CD14-positive monocyte (primary cell): ENCODE results near the gene BICD1. TPM values are rescaled to one million over a fixed set of nuclear protein-coding genes. Genes with fewer than 3 reads are reported as not detected.

ENCODE experiments used
- DNase-seq, 3 donors: peaks; one replicate each; pipeline ENCODE4 v3.0.0-alpha.2; 2011 to 2022
- H2AFZ ChIP-seq: 2 replicates; pipeline ENCODE4 v1.6.0; 2012; ENCODE audit warnings: mild to moderate bottlenecking, low read depth, low read length, inconsistent platforms; ENCODE audit not compliant: insufficient read depth, poor library complexity, severe bottlenecking
- H3K27ac ChIP-seq, 2 donors: 1 replicate in 1 of 2; 2 replicates in 1 of 2; pipeline ENCODE4 v1.5.1; 2012 to 2013; ENCODE audit warnings: low read length in 2 of 2, control low read depth in 1 of 2, inconsistent platforms in 1 of 2, low read depth in 1 of 2, mild to moderate bottlenecking in 1 of 2
- H3K27me3 ChIP-seq, 2 donors: one replicate each; pipeline versions ENCODE4 v1.6.0 to v1.6.1; 2011 to 2013; ENCODE audit warnings: low read length in 2 of 2; ENCODE audit not compliant: control insufficient read depth in 2 of 2, insufficient read depth in 2 of 2
- H3K36me3 ChIP-seq, 2 donors: replicated peaks in 1 of 2; 1 replicate in 1 of 2; 2 replicates in 1 of 2; pipeline versions ENCODE4 v1.5.1 to v1.6.1; 2012 to 2013; ENCODE audit warnings: low read length in 2 of 2, control low read depth in 1 of 2, inconsistent platforms in 1 of 2, mild to moderate bottlenecking in 1 of 2; ENCODE audit not compliant: insufficient read depth in 2 of 2, control insufficient read depth in 1 of 2
- H3K4me1 ChIP-seq, 2 donors: 1 replicate in 1 of 2; 2 replicates in 1 of 2; pipeline versions ENCODE4 v1.5.1 to v1.6.1; 2012 to 2013; ENCODE audit warnings: low read length in 2 of 2, control low read depth in 1 of 2, inconsistent platforms in 1 of 2, mild to moderate bottlenecking in 1 of 2, moderate library complexity in 1 of 2; ENCODE audit not compliant: insufficient read depth in 2 of 2, control insufficient read depth in 1 of 2
- H3K4me2 ChIP-seq: replicated peaks from 2 replicates; pipeline ENCODE3; 2012; ENCODE audit warnings: low read length, moderate library complexity, mild to moderate bottlenecking; ENCODE audit not compliant: poor library complexity, severe bottlenecking; ENCODE audit errors: extremely low read depth
- H3K4me3 ChIP-seq, 3 experiments: fragments of 200-600 bp in 1 of 3; sonication (generic) in 1 of 3; replicated peaks in 1 of 3; 1 replicate in 2 of 3; 2 replicates in 1 of 3; pipeline ENCODE4 v1.5.1; 2011 to 2013; ENCODE audit warnings: low read length in 3 of 3, mild to moderate bottlenecking in 3 of 3, control low read depth in 2 of 3, low read depth in 2 of 3, inconsistent platforms in 1 of 3, moderate library complexity in 1 of 3
- H3K79me2 ChIP-seq: 2 replicates; pipeline ENCODE4 v1.6.0; 2012; ENCODE audit warnings: mild to moderate bottlenecking, control low read depth, inconsistent platforms, low read length, moderate library complexity; ENCODE audit not compliant: insufficient read depth
- H3K9ac ChIP-seq: 2 replicates; pipeline ENCODE4 v1.6.0; 2017; ENCODE audit warnings: low read length, mild to moderate bottlenecking; ENCODE audit not compliant: insufficient read depth, poor library complexity, severe bottlenecking
- H3K9me3 ChIP-seq, 2 donors: replicated peaks in 1 of 2; 1 replicate in 1 of 2; 2 replicates in 1 of 2; pipeline versions ENCODE4 v1.5.1 to v1.6.1; 2012 to 2013; ENCODE audit warnings: low read length in 2 of 2, control low read depth in 1 of 2; ENCODE audit not compliant: control insufficient read depth in 1 of 2, insufficient read depth in 1 of 2
- H4K20me1 ChIP-seq: 2 replicates; pipeline ENCODE4 v1.6.0; 2012; ENCODE audit warnings: mild to moderate bottlenecking, low read length, control low read depth, moderate library complexity; ENCODE audit not compliant: insufficient read depth
- H3K27ac Mint-ChIP-seq, 7 donors: one replicate each; pipeline ENCODE4 v1.8.0; 2020; ENCODE audit warnings: mild to moderate bottlenecking in 7 of 7, mixed read lengths in 7 of 7, moderate library complexity in 6 of 7, inconsistent platforms in 2 of 7
- H3K27me3 Mint-ChIP-seq, 3 donors: one replicate each; pipeline ENCODE4 v1.8.0; 2021 to 2022; ENCODE audit warnings: low read depth in 3 of 3, mild to moderate bottlenecking in 3 of 3, mixed read lengths in 3 of 3, moderate library complexity in 3 of 3, inconsistent platforms in 1 of 3
- H3K36me3 Mint-ChIP-seq, 2 donors: one replicate each; pipeline ENCODE4 v1.8.0; 2020; ENCODE audit warnings: mixed read lengths in 2 of 2, inconsistent platforms in 1 of 2, mild to moderate bottlenecking in 1 of 2
- H3K4me1 Mint-ChIP-seq: one replicate; pipeline ENCODE4 v1.8.0; 2020; ENCODE audit warnings: mild to moderate bottlenecking, mixed read lengths
- H3K4me3 Mint-ChIP-seq, 2 donors: one replicate each; pipeline ENCODE4 v1.8.0; 2020; ENCODE audit warnings: mild to moderate bottlenecking in 2 of 2, mixed read lengths in 2 of 2, moderate library complexity in 1 of 2
- H3K9me3 Mint-ChIP-seq, 7 donors: one replicate each; pipeline ENCODE4 v1.8.0; 2020 to 2022; ENCODE audit warnings: mixed read lengths in 7 of 7, mild to moderate bottlenecking in 6 of 7, moderate library complexity in 6 of 7, inconsistent platforms in 2 of 7
- WGBS: methylation state at CpG from one replicate; pipeline ENCODE4 v1.1.5; 2013; ENCODE audit warnings: missing lambda C conversion rate; ENCODE audit not compliant: insufficient coverage; 5-methylcytosine and 5-hydroxymethylcytosine counted together
- intact Hi-C, 2 donors: fragments of 100-400 bp; cut with micrococcal nuclease; formaldehyde crosslinking; loops; one replicate each; pipeline versions ENCODE4 v1.15.0 to v1.15.1; 2023
- polyA plus RNA-seq, 3 donors: library from polyadenylated mRNA; depleted of rRNA in 1 of 3; unstranded in 2 of 3; stranded (reverse) in 1 of 3; fragments of 300-500 nt in 2 of 3; fragments of >200 nt in 1 of 3; fragmentation: Illumina TruSeq in 2 of 3; gene quantifications; 1 replicate in 2 of 3; 2 replicates in 1 of 3; pipeline ENCODE4 v1.2.3, GENCODE V29; 2012 to 2021
- TF ChIP-seq, protein P1 (sequence below): fragments of 200-600 bp; IDR thresholded peaks from one replicate; pipeline ENCODE4 v1.8.0; 2022; ENCODE audit warnings: antibody characterized with exemption, mild to moderate bottlenecking

Gene BICD1
- polyA plus RNA-seq, 3 donors: 0.55 to 2.1 (median 1.6) TPM

DNA sequence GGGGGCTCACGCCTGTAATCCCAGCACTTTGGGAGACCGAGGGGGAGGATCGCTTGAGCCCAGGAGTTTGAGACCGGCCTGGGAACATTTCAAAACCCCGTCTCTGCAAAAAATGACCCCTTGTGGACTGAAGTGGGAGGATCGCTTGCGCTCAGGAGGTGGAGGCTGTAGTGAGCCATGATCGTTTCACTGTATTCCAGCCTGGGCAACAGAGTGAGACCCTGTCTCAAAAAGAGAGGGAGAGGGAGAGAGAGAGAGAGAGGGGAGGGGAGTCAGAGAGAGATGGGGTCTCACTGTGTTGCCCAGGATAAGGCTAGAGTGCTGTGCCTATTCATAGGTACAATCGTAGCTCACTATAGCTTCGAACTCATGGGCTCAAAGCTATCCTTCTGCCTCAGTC lies 295.5 kb downstream of the BICD1 start:
- H4K20me1 ChIP-seq: no peaks in the 10 kb centered on the region
- H3K9me3 Mint-ChIP-seq: peaks cover 0 to 7% (median 0%) of the 10 kb centered on the region in 7 donors
- TF ChIP-seq, protein P1, sequence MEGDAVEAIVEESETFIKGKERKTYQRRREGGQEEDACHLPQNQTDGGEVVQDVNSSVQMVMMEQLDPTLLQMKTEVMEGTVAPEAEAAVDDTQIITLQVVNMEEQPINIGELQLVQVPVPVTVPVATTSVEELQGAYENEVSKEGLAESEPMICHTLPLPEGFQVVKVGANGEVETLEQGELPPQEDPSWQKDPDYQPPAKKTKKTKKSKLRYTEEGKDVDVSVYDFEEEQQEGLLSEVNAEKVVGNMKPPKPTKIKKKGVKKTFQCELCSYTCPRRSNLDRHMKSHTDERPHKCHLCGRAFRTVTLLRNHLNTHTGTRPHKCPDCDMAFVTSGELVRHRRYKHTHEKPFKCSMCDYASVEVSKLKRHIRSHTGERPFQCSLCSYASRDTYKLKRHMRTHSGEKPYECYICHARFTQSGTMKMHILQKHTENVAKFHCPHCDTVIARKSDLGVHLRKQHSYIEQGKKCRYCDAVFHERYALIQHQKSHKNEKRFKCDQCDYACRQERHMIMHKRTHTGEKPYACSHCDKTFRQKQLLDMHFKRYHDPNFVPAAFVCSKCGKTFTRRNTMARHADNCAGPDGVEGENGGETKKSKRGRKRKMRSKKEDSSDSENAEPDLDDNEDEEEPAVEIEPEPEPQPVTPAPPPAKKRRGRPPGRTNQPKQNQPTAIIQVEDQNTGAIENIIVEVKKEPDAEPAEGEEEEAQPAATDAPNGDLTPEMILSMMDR: no peak
- H3K79me2 ChIP-seq: peaks cover 3% of the 10 kb centered on the region
- no peak overlapping the region for H3K4me3 Mint-ChIP-seq
- H3K27ac Mint-ChIP-seq: peak overlapping the region in 2 of 7 donors; percentile 25 to 56
- no peaks in the 10 kb centered on the region for H3K9me3 ChIP-seq
- H3K27me3 Mint-ChIP-seq: peaks cover 12 to 27% (median 25%) of the 10 kb centered on the region in 3 donors
- H3K4me1 ChIP-seq: peaks cover 33 to 80% of the 10 kb centered on the region in 2 donors
- H3K4me2 ChIP-seq: peak overlapping the region; percentile 74
- peak overlapping the region in 1 of 3 experiments; percentile 61 for H3K4me3 ChIP-seq
- 97% methylated on average over 10 of the region's 10 CpGs for WGBS
- peak overlapping the region in 1 of 2 donors; percentile 77 for H3K27ac ChIP-seq
- H3K27me3 ChIP-seq: peaks cover 0 to 24% of the 10 kb centered on the region in 2 donors
- H2AFZ ChIP-seq: peak overlapping the region; percentile 21
- H3K36me3 ChIP-seq: no peaks in the 10 kb centered on the region
- H3K9ac ChIP-seq: no peak overlapping the region
- H3K4me1 Mint-ChIP-seq: peaks cover 61% of the 10 kb centered on the region
- H3K36me3 Mint-ChIP-seq: peaks cover 2 to 3% of the 10 kb centered on the region in 2 donors
- no peak for DNase-seq
- intact Hi-C loops: loop anchor here in 1 of 2 donors (5.0 kb wide), 1 partner anchor 135 kb away; no protein-coding TSS in a partner anchor

DNA sequence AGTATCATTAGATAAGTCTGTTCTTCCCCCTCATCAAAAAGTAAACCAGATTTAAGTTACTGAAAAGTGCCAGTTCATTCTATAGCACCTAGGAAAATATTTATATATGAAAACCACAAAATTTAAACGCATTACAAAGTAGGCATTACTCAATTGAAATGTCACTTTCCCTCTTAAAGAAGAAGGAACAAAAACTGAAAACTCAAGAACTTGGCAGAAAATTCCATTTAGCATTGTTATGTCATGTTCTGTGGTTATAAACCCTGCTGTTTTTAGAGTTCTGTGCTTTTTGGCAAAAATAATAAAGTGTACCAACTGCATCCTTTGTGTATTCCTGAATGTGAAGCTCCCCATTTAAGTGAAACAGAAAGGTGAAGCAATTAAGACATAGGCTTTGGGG lies 296.3 kb downstream of the BICD1 start:
- Histone ChIP-seq H3K9me3 (no peaks in the 10 kb centered on the region), H3K4me1 (peaks cover 33 to 80% of the 10 kb centered on the region in 2 donors), H3K9ac (peak overlapping the region; percentile 27), H3K4me3 (peak overlapping the region in 1 of 3 experiments; percentile 61), H2AFZ (peak overlapping the region; percentile 41), H3K27me3 (peaks cover 0 to 24% of the 10 kb centered on the region in 2 donors), H3K27ac (peak overlapping the region in 1 of 2 donors; percentile 77), H4K20me1 (no peaks in the 10 kb centered on the region), H3K79me2 (peaks cover 3% of the 10 kb centered on the region), H3K36me3 (no peaks in the 10 kb centered on the region), H3K4me2 (peak overlapping the region; percentile 74)
- peak in 1 of 3 donors; percentile 21 for DNase-seq
- peaks cover 0 to 7% (median 0%) of the 10 kb centered on the region in 7 donors for H3K9me3 Mint-ChIP-seq
- H3K36me3 Mint-ChIP-seq: peaks cover 0 to 2% of the 10 kb centered on the region in 2 donors
- H3K4me1 Mint-ChIP-seq: peaks cover 59% of the 10 kb centered on the region
- peaks cover 12 to 22% (median 22%) of the 10 kb centered on the region in 3 donors for H3K27me3 Mint-ChIP-seq
- no CpG with 5 or more reads among the region's 1 CpG for WGBS
- peak overlapping the region; percentile 35 to 75 for H3K4me3 Mint-ChIP-seq
- H3K27ac Mint-ChIP-seq: peak overlapping the region; percentile 16 to 86 (median 77)
- intact Hi-C loops: loop anchor here in 1 of 2 donors (5.0 kb wide), 1 partner anchor 134 kb away; no protein-coding TSS in a partner anchor
- TF ChIP-seq, protein P1: no peak
